ENCODE data around the gene KIF26B. TPM values are rescaled to one million over a fixed set of nuclear protein-coding genes. Genes with fewer than 3 reads are reported as not detected.
"Not testable (repeated sequence)": the region's sequence is repeated elsewhere in the genome, so short reads cannot be mapped to it uniquely, and the experiment has no call there.

The KIF26B gene
- total RNA-seq, 1 donor from 2014 or later, result 3.4 TPM

DNA sequence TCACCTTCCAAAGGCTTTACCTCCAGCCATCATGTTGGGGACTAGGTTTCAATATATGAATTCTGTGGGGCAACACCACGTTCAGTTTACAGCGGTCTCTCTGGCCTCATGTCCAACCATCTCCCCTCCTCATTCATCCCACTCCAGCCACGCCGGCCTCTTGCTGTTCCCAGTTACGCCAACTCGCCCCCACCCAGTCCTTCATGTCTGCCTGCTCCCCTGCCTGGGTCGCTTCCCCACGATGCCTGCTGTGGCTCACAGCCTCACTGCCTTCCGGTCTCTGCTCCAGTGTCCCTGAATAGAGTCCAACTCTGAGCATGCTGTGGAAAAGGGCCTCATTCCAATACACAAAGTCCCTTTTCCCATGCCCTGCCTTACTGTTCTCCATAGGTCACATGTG, 193.8 kb downstream of the KIF26B start:
- H3K36me3 ChIP-seq, result no peaks in the 10 kb centered on the region
- intact Hi-C loops (cut with DNase I), result no loop called here
- TF ChIP-seq, protein P1, sequence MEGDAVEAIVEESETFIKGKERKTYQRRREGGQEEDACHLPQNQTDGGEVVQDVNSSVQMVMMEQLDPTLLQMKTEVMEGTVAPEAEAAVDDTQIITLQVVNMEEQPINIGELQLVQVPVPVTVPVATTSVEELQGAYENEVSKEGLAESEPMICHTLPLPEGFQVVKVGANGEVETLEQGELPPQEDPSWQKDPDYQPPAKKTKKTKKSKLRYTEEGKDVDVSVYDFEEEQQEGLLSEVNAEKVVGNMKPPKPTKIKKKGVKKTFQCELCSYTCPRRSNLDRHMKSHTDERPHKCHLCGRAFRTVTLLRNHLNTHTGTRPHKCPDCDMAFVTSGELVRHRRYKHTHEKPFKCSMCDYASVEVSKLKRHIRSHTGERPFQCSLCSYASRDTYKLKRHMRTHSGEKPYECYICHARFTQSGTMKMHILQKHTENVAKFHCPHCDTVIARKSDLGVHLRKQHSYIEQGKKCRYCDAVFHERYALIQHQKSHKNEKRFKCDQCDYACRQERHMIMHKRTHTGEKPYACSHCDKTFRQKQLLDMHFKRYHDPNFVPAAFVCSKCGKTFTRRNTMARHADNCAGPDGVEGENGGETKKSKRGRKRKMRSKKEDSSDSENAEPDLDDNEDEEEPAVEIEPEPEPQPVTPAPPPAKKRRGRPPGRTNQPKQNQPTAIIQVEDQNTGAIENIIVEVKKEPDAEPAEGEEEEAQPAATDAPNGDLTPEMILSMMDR (IDR thresholded peaks at IDR 0.05), result no peak
- no peaks in the 10 kb centered on the region for H3K27me3 ChIP-seq
- H3K4me3 ChIP-seq, result no peak overlapping the region
- H3K27ac ChIP-seq, result no peak overlapping the region
- no peak for ATAC-seq
- no peaks in the 10 kb centered on the region for H3K4me1 ChIP-seq
- H3K9me3 ChIP-seq, result no peaks in the 10 kb centered on the region
- no peak for DNase-seq

DNA sequence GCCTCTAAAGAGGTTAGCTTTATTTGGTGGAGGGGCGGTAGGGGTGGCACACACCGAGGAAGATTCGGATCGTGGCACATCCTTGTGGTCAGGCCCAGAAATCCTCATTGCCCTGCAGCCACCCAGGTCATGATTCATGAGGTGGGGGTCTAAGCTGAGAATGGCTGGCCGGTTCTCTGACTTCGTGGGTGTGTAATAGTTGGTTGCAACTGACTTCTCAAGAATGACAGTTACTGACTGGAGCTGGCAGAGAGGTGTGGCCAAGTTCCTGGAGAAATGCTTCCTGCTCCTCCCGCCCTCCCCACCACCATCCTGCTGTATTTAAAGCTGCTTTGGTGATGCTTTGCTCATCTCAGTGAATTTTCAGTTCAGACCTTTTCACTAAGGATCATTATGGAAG, 198.6 kb downstream of the KIF26B start:
- H3K27ac ChIP-seq, result no peak overlapping the region
- no peaks in the 10 kb centered on the region for H3K9me3 ChIP-seq
- H3K36me3 ChIP-seq, result no peaks in the 10 kb centered on the region
- no peaks in the 10 kb centered on the region for H3K27me3 ChIP-seq
- intact Hi-C loops (cut with DNase I), result no loop called here
- H3K4me1 ChIP-seq, result no peaks in the 10 kb centered on the region
- ATAC-seq (no peak), DNase-seq (no peak)
- TF ChIP-seq, protein P1 (IDR thresholded peaks at IDR 0.05), result no peak
- no peak overlapping the region for H3K4me3 ChIP-seq

GRCh38 chr1:245353915-245354775, 199.4 kb downstream of the KIF26B start:
- Histone ChIP-seq H3K27ac (no peak overlapping the region), H3K27me3 (no peaks in the 10 kb centered on the region), H3K36me3 (no peaks in the 10 kb centered on the region), H3K4me3 (no peak overlapping the region), H3K4me1 (no peaks in the 10 kb centered on the region), H3K9me3 (no peaks in the 10 kb centered on the region)
- TF ChIP-seq, protein P1 (IDR thresholded peaks at IDR 0.05), result no peak
- DNase-seq (peak; percentile 40), ATAC-seq (no peak)
- intact Hi-C loops (cut with DNase I), result no loop called here

GRCh38 chr1:245355851-245356630, 201.3 kb downstream of the KIF26B start:
- intact Hi-C loops (cut with DNase I); H3K4me1 ChIP-seq; H3K4me3 ChIP-seq; H3K9me3 ChIP-seq; ATAC-seq; H3K27ac ChIP-seq; DNase-seq; H3K36me3 ChIP-seq; H3K27me3 ChIP-seq: not testable (repeated sequence)

DNA sequence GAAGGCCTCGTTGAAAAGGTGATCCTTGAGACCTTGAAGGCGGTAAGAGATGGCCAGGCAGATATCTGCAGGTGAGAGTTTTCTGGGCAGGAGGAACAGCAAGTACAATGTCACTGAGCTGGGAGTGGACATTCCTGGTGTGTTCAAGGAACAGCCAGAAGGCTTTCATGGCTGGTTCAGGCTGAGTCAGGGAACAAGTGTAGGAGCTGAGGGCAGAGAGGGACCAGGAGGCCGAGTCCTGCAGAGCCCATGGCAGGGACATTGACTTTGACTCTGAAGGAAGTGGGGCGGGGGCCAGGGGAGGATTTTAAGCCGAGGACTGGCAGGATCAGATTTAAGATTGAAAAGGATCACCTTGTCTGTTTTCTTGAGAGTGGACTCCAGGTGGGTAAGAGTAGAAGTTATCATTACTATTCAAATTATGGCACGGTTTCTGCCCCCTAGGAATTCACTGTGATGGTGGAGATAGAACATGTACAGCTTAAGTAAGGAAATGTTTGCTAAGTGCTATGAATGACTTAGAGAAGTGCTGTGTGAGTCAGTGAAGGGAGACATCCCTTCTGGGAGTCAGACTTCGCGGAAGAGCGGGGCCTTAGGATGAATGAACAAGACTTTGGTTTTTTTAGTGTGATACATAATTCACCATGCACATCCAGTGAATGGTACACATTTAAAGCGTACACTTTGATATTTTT, 202.3 kb downstream of the KIF26B start:
- Histone ChIP-seq H3K27ac (no peak overlapping the region), H3K4me1 (no peaks in the 10 kb centered on the region), H3K9me3 (no peaks in the 10 kb centered on the region), H3K27me3 (no peaks in the 10 kb centered on the region), H3K4me3 (no peak overlapping the region), H3K36me3 (no peaks in the 10 kb centered on the region)
- no peak for DNase-seq
- TF ChIP-seq, protein P1 (IDR thresholded peaks at IDR 0.05), result no peak
- no peak for ATAC-seq
- intact Hi-C loops (cut with DNase I), result no loop called here

- ATAC-seq; intact Hi-C loops (cut with DNase I); DNase-seq; H3K4me3 ChIP-seq; H3K4me1 ChIP-seq; H3K9me3 ChIP-seq; H3K27ac ChIP-seq; H3K36me3 ChIP-seq; H3K27me3 ChIP-seq: not testable (repeated sequence)
Measured at GRCh38 chr1:245359101-245359680, 204.4 kb downstream of the KIF26B start.

Data from upper lobe of right lung (tissue), 1 donor.